CD4-positive, alpha-beta T cell (primary cell): Measurements from ENCODE around the gene DIS3L2. TPM values are rescaled to one million over a fixed set of nuclear protein-coding genes. Genes with fewer than 3 reads are reported as not detected.

Experiments
- ATAC-seq: fragments of 200-7000 bp; cut with Tn5 transposase; one replicate; pipeline ENCODE4 v1.10.0; 2022; ENCODE audit warnings: mild to moderate bottlenecking; ENCODE audit not compliant: poor library complexity
- CTCF ChIA-PET: fragments of 350-600 bp; sonication (Branson Sonifier 250); formaldehyde crosslinking; loops from one replicate; lab custom pipeline; 2021; ENCODE audit warnings: antibody characterized with exemption, inconsistent platforms; lab: Charles Lee
- POLR2A ChIA-PET: fragments of 350-600 bp; sonication (Branson Sonifier 250); formaldehyde crosslinking; loops from one replicate; lab custom pipeline; 2021; ENCODE audit warnings: antibody characterized with exemption, inconsistent platforms; lab: Charles Lee
- DNase-seq, 14 experiments: peaks; one replicate each; pipeline ENCODE4 v3.0.0-alpha.2; 2013 to 2020; ENCODE audit warnings: mixed read lengths in 2 of 14
- H3K27ac ChIP-seq, 2 donors: one replicate each; pipeline versions ENCODE4 v1.5.1 to v1.7.0; 2013; ENCODE audit warnings: low read length in 2 of 2, low read depth in 1 of 2, mild to moderate bottlenecking in 1 of 2
- H3K27me3 ChIP-seq, 2 experiments: 1 replicate in 1 of 2; 2 replicates in 1 of 2; pipeline versions ENCODE4 v1.6.1 to v1.7.0; 2013; ENCODE audit warnings: low read length in 2 of 2, control low read depth in 1 of 2, mild to moderate bottlenecking in 1 of 2, moderate library complexity in 1 of 2; ENCODE audit not compliant: insufficient read depth in 2 of 2, control insufficient read depth in 1 of 2
- H3K36me3 ChIP-seq: one replicate; pipeline ENCODE4 v1.6.1; 2013; ENCODE audit warnings: low read length, control low read depth; ENCODE audit not compliant: insufficient read depth
- H3K4me1 ChIP-seq: one replicate; pipeline ENCODE4 v1.6.1; 2013; ENCODE audit warnings: low read length, control low read depth; ENCODE audit not compliant: insufficient read depth
- H3K4me3 ChIP-seq: one replicate; pipeline ENCODE4 v1.5.1; 2013; ENCODE audit warnings: mild to moderate bottlenecking, low read length, moderate library complexity
- H3K9me3 ChIP-seq, 2 experiments: 1 replicate in 1 of 2; 2 replicates in 1 of 2; pipeline versions ENCODE4 v1.6.1 to v1.7.0; 2013; ENCODE audit warnings: low read length in 2 of 2, mild to moderate bottlenecking in 2 of 2, control low read depth in 1 of 2, moderate library complexity in 1 of 2; ENCODE audit not compliant: control insufficient read depth in 1 of 2, insufficient read depth in 1 of 2
- H3K27ac Mint-ChIP-seq: one replicate; pipeline ENCODE4 v1.8.0; 2020; ENCODE audit warnings: mixed read lengths
- H3K27me3 Mint-ChIP-seq: one replicate; pipeline ENCODE4 v1.8.0; 2021; ENCODE audit warnings: mixed read lengths
- H3K36me3 Mint-ChIP-seq: one replicate; pipeline ENCODE4 v1.8.0; 2021; ENCODE audit warnings: low read depth, mixed read lengths
- H3K4me1 Mint-ChIP-seq: one replicate; pipeline ENCODE4 v1.8.0; 2021; ENCODE audit warnings: low read depth, mixed read lengths
- H3K4me3 Mint-ChIP-seq: one replicate; pipeline ENCODE4 v1.8.0; 2020; ENCODE audit warnings: mild to moderate bottlenecking, mixed read lengths
- H3K9me3 Mint-ChIP-seq: one replicate; pipeline ENCODE4 v1.8.0; 2020; ENCODE audit warnings: mixed read lengths
- intact Hi-C, 2 experiments: fragments of 100-400 bp; cut with DNase I in 1 of 2; cut with micrococcal nuclease in 1 of 2; formaldehyde crosslinking; loops; one replicate each; pipeline versions ENCODE4 v1.15.1 to v1.9.0; 2023 to 2025; cut with DNase I, micrococcal nuclease
- total RNA-seq, 174 experiments: library from RNA in 2 of 174; stranded (reverse) in 2 of 174; gene quantifications; one replicate each; pipeline ENCODE4 v1.2.3 and lab custom pipeline; 2021 to 2026
- TF ChIP-seq, protein P1 (sequence below): fragments of 200-600 bp; IDR thresholded peaks from one replicate; pipeline ENCODE4 v1.8.0; 2022; ENCODE audit warnings: antibody characterized with exemption, mild to moderate bottlenecking

The DIS3L2 gene
- total RNA-seq, 2 experiments from 2014 or later, result 59.8 to 62.9 TPM

DNA sequence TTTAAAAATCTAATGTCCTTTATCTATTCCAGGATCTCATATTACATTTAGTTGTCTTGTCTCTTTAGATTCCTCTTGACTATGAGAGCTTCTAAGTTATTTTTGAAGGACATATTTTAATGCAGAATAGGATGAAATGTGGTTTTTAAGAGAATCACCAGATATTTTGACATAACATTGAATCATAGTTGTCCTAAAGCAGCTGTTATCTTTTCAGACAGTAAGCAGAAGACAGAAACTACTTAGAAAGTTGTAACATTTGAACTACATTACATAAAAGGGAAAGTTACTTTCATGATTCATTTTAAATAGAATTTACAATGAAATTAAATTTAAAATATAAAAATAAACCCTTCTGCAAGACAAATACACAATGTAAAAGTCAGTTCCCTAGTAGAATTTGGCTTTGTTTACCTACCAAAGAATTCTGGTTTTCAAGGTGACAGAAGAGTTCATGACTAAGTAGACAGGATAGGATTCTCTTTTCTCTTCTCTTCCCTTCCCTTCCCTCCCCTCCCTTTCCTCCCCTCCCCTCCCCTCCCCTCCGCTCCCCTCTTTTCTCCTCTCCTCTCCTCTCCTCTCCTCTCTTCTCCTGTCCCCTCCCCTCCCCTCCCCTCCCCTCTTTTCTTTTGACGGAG, 186.0 kb downstream of the DIS3L2 start:
- peaks cover 30% of the 10 kb centered on the region for H3K36me3 Mint-ChIP-seq

DNA sequence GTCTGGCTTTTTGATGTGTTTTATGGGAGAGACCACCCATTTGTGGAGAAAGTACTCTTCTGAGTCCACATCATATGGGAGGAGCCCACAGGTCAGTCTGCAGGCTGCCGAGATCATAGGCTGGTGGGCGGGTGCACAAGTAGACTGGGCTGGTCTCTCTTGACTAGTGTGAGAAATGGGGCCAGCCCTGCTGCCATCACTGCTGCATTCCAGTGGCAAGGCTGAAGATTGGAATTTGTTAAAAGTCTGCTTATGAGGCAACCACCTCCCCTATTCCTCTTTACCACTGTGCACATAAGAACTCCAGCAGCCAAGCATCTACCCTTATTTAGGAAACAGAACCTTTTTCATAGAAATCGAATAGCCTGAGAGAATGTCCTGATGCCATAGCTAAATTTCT, 200.7 kb downstream of the DIS3L2 start:
- TF ChIP-seq, protein P1, sequence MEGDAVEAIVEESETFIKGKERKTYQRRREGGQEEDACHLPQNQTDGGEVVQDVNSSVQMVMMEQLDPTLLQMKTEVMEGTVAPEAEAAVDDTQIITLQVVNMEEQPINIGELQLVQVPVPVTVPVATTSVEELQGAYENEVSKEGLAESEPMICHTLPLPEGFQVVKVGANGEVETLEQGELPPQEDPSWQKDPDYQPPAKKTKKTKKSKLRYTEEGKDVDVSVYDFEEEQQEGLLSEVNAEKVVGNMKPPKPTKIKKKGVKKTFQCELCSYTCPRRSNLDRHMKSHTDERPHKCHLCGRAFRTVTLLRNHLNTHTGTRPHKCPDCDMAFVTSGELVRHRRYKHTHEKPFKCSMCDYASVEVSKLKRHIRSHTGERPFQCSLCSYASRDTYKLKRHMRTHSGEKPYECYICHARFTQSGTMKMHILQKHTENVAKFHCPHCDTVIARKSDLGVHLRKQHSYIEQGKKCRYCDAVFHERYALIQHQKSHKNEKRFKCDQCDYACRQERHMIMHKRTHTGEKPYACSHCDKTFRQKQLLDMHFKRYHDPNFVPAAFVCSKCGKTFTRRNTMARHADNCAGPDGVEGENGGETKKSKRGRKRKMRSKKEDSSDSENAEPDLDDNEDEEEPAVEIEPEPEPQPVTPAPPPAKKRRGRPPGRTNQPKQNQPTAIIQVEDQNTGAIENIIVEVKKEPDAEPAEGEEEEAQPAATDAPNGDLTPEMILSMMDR, result no peak
- ChIA-PET CTCF (no interaction called here), POLR2A (no interaction called here)
- Histone ChIP-seq H3K4me1 (no peaks in the 10 kb centered on the region), H3K9me3 (no peaks in the 10 kb centered on the region), H3K4me3 (no peak overlapping the region), H3K36me3 (peaks cover 22% of the 10 kb centered on the region), H3K27me3 (no peaks in the 10 kb centered on the region), H3K27ac (no peak overlapping the region)
- no peak for ATAC-seq
- Mint-ChIP-seq H3K4me3 (no peak overlapping the region), H3K4me1 (no peaks in the 10 kb centered on the region), H3K36me3 (peaks cover 63% of the 10 kb centered on the region), H3K9me3 (no peaks in the 10 kb centered on the region), H3K27me3 (no peaks in the 10 kb centered on the region), H3K27ac (no peak overlapping the region)
- intact Hi-C loops, result no loop called here
- DNase-seq, result no peak

More for the DNA sequence above, 186.0 kb downstream of the DIS3L2 start:
- intact Hi-C loops, result no loop called here
- Histone ChIP-seq H3K27ac (no peak overlapping the region), H3K9me3 (no peaks in the 10 kb centered on the region), H3K4me3 (no peak overlapping the region), H3K4me1 (no peaks in the 10 kb centered on the region), H3K27me3 (no peaks in the 10 kb centered on the region), H3K36me3 (no peaks in the 10 kb centered on the region)
- POLR2A ChIA-PET, result interaction anchor here (0.6 kb wide), 1 partner anchor 11 kb away, joined by 3 read pairs; no protein-coding TSS in a partner anchor
- DNase-seq (no peak), ATAC-seq (no peak)
- CTCF ChIA-PET, result interaction anchor here (1.0 kb wide), 1 partner anchor 10 kb away, joined by 3 read pairs; no protein-coding TSS in a partner anchor
- Mint-ChIP-seq H3K4me1 (no peaks in the 10 kb centered on the region), H3K9me3 (no peaks in the 10 kb centered on the region), H3K27ac (no peak overlapping the region), H3K4me3 (no peak overlapping the region), H3K27me3 (no peaks in the 10 kb centered on the region)
- TF ChIP-seq, protein P1, result no peak

DNA sequence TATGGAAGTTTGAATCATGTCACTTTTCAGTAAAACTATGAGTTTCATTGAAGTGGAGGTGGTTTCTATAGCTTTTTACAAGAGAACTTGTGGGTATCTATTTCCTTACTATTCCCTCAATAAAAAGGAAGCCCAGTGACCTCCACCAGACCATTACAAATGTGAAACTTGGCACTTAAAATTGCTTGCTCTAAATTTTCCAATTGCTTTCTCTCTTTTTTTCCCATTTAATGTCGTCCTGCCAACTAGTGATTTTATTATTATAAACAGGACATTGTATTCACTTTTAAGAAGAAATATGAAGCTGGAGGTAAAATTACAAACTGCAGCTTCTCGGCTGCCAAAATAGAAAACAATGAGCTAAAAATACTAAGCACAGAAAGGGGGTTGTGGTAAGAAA, 208.9 kb downstream of the DIS3L2 start:
- Mint-ChIP-seq H3K4me1 (no peaks in the 10 kb centered on the region), H3K9me3 (no peaks in the 10 kb centered on the region), H3K4me3 (no peak overlapping the region), H3K36me3 (peaks cover 31% of the 10 kb centered on the region), H3K27ac (no peak overlapping the region), H3K27me3 (no peaks in the 10 kb centered on the region)
- Histone ChIP-seq H3K4me1 (no peaks in the 10 kb centered on the region), H3K27ac (no peak overlapping the region), H3K36me3 (no peaks in the 10 kb centered on the region), H3K4me3 (no peak overlapping the region), H3K9me3 (no peaks in the 10 kb centered on the region), H3K27me3 (no peaks in the 10 kb centered on the region)
- ChIA-PET POLR2A (interaction anchor here (0.7 kb wide), 1 partner anchor 31 kb away, joined by 4 read pairs; no protein-coding TSS in a partner anchor), CTCF (no interaction called here)
- DNase-seq (no peak), ATAC-seq (no peak)
- TF ChIP-seq, protein P1, result no peak
- intact Hi-C loops, result no loop called here
